Measurements from ENCODE around the gene MRFAP1.

MRFAP1 gene

DNA sequence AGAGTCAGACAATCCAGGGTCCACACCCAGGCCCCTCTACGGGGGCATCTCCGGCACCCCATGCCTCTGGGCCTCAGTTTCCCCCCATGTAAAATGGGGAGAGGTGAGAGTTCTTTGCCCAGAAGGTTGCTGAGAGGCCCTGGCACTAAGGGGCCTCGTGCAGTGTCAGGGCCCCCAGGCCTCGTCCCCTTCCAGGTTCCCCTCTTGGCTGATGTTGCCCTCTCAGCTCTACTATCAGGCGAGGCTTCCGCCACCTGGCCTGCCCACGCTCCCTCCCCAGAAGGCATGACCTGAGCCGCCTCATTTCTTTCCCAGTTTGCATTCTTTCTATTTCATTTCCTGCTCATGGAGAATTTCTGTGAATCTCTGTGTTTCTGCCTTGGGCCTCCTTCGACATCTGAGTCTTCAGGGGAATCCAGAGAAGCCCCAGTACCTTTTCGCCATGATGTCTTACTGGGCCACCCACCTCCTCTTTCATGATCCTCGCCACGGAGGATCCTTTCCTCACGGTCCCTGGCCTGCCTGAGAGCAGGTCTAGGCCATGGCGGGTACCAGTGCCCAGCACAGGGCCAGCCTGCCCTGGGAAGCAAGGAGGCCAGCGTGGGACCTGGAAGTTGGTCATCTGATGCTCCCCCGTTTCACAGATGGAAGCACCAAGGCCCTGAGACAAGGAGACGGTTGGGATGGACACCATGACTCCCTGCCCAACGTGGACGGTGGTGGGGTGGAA lies 21.9 kb upstream of the MRFAP1 start:
- H3K4me3 ChIP-seq (ENCODE audit: low read length) = no peak overlapping the region
- no peak for DNase-seq (ENCODE audit: low read depth)
- TF ChIP-seq, protein P1, sequence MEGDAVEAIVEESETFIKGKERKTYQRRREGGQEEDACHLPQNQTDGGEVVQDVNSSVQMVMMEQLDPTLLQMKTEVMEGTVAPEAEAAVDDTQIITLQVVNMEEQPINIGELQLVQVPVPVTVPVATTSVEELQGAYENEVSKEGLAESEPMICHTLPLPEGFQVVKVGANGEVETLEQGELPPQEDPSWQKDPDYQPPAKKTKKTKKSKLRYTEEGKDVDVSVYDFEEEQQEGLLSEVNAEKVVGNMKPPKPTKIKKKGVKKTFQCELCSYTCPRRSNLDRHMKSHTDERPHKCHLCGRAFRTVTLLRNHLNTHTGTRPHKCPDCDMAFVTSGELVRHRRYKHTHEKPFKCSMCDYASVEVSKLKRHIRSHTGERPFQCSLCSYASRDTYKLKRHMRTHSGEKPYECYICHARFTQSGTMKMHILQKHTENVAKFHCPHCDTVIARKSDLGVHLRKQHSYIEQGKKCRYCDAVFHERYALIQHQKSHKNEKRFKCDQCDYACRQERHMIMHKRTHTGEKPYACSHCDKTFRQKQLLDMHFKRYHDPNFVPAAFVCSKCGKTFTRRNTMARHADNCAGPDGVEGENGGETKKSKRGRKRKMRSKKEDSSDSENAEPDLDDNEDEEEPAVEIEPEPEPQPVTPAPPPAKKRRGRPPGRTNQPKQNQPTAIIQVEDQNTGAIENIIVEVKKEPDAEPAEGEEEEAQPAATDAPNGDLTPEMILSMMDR (IDR thresholded peaks at IDR 0.05; ENCODE audit: insufficient read depth, low read depth, low read length, missing control alignments) = no peak

DNA sequence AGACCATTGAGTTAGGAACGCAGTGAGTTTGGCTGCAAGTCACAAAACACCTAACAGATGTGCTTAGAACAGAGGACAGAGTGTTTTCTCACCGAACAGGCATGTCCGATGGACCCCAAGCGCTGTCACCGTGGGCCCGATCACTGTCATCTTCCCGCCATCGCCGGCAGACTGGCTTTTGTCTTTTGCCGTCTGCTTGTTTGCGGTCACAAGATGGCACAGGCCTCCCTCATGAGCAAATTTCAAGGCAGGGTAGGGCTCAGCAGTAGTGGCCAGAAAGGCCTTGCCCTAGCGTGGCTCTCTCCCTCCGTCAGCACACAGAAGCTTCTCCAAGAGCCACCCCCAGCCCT lies 21.4 kb upstream of the MRFAP1 start:
- TF ChIP-seq, protein P1 (IDR thresholded peaks at IDR 0.05; ENCODE audit: insufficient read depth, low read depth, low read length, missing control alignments) = no peak
- no peak overlapping the region for H3K4me3 ChIP-seq (ENCODE audit: low read length)
- no peak for DNase-seq (ENCODE audit: low read depth)

DNA sequence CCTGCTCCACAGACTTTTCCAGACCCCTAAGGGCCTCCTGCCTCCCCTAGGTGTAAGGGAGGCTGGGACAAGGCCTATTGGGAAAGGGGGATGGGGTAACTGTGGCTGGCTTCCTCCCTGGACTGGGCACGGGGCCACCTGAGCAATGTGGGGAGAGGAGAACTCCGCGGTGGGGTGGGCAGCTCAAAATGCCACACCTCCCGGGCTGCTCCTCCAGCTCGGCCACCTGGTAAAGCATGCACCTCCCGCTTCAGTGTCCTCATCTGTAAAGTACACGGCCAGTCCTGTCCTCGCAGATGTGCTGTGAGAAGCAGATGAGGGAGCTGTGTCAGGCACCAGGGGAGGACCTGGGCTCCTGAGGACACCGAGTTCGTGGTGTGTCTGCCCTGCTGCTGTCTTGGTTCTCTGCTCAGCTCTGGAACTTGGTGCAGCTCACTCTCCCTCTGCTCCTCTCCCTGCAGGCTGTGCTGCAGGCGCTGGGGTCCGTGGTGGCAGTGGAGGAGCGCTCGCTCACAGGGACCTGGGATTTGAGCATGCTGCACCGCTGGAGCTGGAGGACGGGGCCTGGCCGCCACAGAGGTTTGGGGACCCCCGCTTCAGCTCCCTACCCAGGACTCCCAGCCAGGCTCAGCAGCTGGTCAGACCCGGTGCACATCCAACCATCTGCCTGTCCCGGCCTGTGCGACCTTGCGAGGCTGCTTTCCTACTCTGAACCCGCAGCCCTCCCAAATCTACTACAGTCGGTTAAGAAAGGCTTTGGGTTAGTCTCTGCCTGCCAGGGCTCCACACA lies 20.8 kb upstream of the MRFAP1 start:
- no peak for DNase-seq (ENCODE audit: low read depth)
- no peak overlapping the region for H3K4me3 ChIP-seq (ENCODE audit: low read length)
- TF ChIP-seq, protein P1 (IDR thresholded peaks at IDR 0.05; ENCODE audit: insufficient read depth, low read depth, low read length, missing control alignments) = no peak

DNA sequence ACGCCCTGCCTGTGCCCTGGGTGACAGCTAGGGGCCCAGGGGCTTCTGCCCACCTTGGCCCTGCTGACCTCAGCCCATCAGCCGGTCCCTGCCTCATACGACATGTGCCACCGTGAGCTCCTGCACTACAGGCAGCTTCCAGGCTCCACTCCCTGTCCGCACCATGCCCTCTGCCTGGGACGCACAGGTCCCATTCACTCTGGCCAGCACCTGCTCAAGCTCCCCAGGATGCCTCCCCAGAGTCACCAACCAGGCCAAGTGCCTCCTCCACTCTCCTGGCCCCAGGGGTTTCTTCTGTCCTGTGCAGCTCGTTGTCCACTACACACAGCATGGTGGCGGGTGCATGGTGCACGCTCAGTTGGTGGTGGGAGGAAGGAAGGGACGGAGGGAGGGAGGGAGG lies 20.2 kb upstream of the MRFAP1 start:
- TF ChIP-seq, protein P1 (IDR thresholded peaks at IDR 0.05; ENCODE audit: insufficient read depth, low read depth, low read length, missing control alignments) = no peak
- H3K4me3 ChIP-seq (ENCODE audit: low read length) = no peak overlapping the region
- DNase-seq (ENCODE audit: low read depth) = no peak

DNA sequence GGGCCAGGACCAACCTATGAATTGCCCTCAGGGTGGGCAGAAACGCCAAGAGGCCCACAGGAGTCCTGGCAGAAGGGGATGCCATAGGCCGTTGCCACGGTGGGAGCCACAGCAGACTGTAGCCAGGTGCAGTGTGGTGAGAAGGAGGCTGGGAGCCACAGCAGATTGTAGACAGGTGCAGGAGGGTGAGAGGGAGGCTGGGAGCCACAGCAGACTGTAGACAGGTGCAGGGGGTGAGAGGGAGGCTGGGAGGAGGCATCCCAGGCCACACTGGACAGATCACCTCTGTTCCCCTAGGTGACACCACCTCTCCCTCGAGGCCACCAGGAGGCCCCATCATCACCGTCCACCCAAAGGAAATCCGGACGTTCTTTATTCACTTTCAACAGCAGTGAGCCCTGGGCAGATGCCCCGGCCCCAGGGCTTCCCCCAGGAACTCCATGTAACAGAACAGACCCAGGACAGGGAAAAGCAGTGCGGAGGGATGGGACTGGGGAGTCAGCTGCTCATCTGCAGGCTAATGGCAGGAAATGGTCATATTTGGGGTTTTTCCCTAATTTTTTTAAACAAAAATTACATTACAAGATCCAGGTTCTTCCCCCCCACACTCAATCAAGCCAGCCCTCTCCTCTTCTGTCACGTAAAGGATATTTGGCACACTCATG lies 19.5 kb upstream of the MRFAP1 start:
- no peak for DNase-seq (ENCODE audit: low read depth)
- no peak overlapping the region for H3K4me3 ChIP-seq (ENCODE audit: low read length)
- TF ChIP-seq, protein P1 (IDR thresholded peaks at IDR 0.05; ENCODE audit: insufficient read depth, low read depth, low read length, missing control alignments) = no peak

DNA sequence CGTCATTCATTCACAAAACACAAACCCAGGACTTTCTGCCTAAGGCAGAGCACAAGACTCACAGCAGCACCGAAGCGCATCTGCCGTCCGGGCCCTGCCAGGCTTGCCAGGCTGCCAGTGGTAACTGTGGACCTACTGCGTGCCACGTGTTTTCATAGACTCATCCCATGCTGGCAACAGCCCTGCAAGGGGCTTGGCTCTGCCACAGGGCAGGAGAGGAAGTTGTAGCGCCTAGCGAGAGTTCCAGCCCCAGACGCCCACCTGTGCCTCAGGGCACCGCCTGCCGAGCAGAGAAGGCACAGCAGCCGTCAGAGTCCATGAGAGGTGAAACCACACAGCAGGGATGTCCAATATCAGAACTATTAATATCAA lies 18.9 kb upstream of the MRFAP1 start:
- no peak for DNase-seq (ENCODE audit: low read depth)
- TF ChIP-seq, protein P1 (IDR thresholded peaks at IDR 0.05; ENCODE audit: insufficient read depth, low read depth, low read length, missing control alignments) = no peak
- H3K4me3 ChIP-seq (ENCODE audit: low read length) = no peak overlapping the region
